Adrenal gland (tissue), 5 donors: ENCODE data around the gene TCF12.

Experiments used
- POLR2A ChIP-seq, 2 donors: fragments of 450-650 bp; IDR thresholded peaks; one replicate each; pipeline ENCODE4 v1.6.1; 2017; ENCODE audit warnings: antibody characterized with exemption in 2 of 2, mild to moderate bottlenecking in 2 of 2, moderate library complexity in 1 of 2
- TF ChIP-seq, protein P1 (sequence below), 6 experiments: fragments of 450-650 bp in 4 of 6; fragments of 200-600 bp in 2 of 6; sonication (generic) in 1 of 6; IDR thresholded peaks; 1 replicate in 5 of 6; 2 replicates in 1 of 6; pipeline versions ENCODE4 v1.5.1 to v1.8.0; 2016 to 2021; ENCODE audit warnings: antibody characterized with exemption in 6 of 6, mild to moderate bottlenecking in 2 of 6, moderate library complexity in 1 of 6
- donor health status: DM: no; HTN: no; CAD: no.

DNA sequence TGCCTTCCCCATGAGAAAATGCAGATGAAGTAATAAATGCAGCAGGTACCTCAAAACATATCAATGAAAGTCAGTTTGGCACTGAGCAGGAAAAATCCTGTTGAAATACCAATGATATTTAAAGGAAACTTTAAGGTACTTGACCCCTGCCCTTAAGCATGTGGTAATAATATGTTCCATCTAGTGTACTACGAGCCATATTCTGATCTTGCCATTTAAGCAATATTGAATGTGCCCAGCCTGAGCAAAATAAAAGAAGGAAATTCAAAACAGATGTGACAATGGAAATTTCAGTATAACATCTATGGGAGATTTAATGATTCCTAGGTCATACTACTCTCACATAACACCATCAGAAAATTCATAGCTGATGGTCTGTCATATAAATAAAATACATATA, 266.1 kb downstream of the TCF12 start:
- TF ChIP-seq POLR2A (IDR thresholded peaks at IDR 0.05) = no peak
- TF ChIP-seq, protein P1, sequence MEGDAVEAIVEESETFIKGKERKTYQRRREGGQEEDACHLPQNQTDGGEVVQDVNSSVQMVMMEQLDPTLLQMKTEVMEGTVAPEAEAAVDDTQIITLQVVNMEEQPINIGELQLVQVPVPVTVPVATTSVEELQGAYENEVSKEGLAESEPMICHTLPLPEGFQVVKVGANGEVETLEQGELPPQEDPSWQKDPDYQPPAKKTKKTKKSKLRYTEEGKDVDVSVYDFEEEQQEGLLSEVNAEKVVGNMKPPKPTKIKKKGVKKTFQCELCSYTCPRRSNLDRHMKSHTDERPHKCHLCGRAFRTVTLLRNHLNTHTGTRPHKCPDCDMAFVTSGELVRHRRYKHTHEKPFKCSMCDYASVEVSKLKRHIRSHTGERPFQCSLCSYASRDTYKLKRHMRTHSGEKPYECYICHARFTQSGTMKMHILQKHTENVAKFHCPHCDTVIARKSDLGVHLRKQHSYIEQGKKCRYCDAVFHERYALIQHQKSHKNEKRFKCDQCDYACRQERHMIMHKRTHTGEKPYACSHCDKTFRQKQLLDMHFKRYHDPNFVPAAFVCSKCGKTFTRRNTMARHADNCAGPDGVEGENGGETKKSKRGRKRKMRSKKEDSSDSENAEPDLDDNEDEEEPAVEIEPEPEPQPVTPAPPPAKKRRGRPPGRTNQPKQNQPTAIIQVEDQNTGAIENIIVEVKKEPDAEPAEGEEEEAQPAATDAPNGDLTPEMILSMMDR (IDR thresholded peaks at IDR 0.05) = no peak
